Measurements from ENCODE around the gene FAU.
"Not testable (repeated sequence)": the region's sequence is repeated elsewhere in the genome, so short reads cannot be mapped to it uniquely, and the experiment has no call there.

FAU gene

GRCh38 chr11:65156256-65156655 is 34.3 kb upstream of the FAU start:
- no peak for TF ChIP-seq CTCF (IDR thresholded peaks at IDR 0.05; ENCODE audit: low read depth, low read length)
- no peak for DNase-seq
- H3K9me3 ChIP-seq: no peaks in the 10 kb centered on the region
- H3K27me3 ChIP-seq: no peaks in the 10 kb centered on the region
- H3K4me3 ChIP-seq (ENCODE audit: low read depth, low read length): no peak overlapping the region
- no peaks in the 10 kb centered on the region for H3K4me1 ChIP-seq
- no peaks in the 10 kb centered on the region for H3K36me3 ChIP-seq

GRCh38 chr11:65152122-65152521 is 30.2 kb upstream of the FAU start:
- H3K36me3 ChIP-seq: no peaks in the 10 kb centered on the region
- H3K4me3 ChIP-seq (ENCODE audit: low read depth, low read length): no peak overlapping the region
- TF ChIP-seq CTCF (IDR thresholded peaks at IDR 0.05; ENCODE audit: low read depth, low read length): no peak
- H3K4me1 ChIP-seq: no peaks in the 10 kb centered on the region
- no peaks in the 10 kb centered on the region for H3K9me3 ChIP-seq
- no peak for DNase-seq
- no peaks in the 10 kb centered on the region for H3K27me3 ChIP-seq

GRCh38 chr11:65151331-65151899 is 29.5 kb upstream of the FAU start:
- Histone ChIP-seq H3K4me3 (ENCODE audit: low read depth, low read length) (no peak overlapping the region), H3K9me3 (no peaks in the 10 kb centered on the region)
- DNase-seq: no peak

GRCh38 chr11:65150509-65151299 is 28.8 kb upstream of the FAU start:
- H3K27me3 ChIP-seq: no peaks in the 10 kb centered on the region
- no peak overlapping the region for H3K4me3 ChIP-seq (ENCODE audit: low read depth, low read length)
- TF ChIP-seq CTCF (IDR thresholded peaks at IDR 0.05; ENCODE audit: low read depth, low read length): no peak
- no peaks in the 10 kb centered on the region for H3K4me1 ChIP-seq
- no peaks in the 10 kb centered on the region for H3K9me3 ChIP-seq
- peak; percentile 81 for DNase-seq
- H3K36me3 ChIP-seq: no peaks in the 10 kb centered on the region

More at GRCh38 chr11:65151331-65151899, 29.5 kb upstream of the FAU start:
- no peak for TF ChIP-seq CTCF (IDR thresholded peaks at IDR 0.05; ENCODE audit: low read depth, low read length)
- Histone ChIP-seq H3K27me3 (no peaks in the 10 kb centered on the region), H3K4me1 (no peaks in the 10 kb centered on the region), H3K36me3 (no peaks in the 10 kb centered on the region)

GRCh38 chr11:65150131-65150508 is 28.2 kb upstream of the FAU start:
- not testable (repeated sequence) for H3K4me1 ChIP-seq; H3K36me3 ChIP-seq; DNase-seq; H3K4me3 ChIP-seq (ENCODE audit: low read depth, low read length); H3K27me3 ChIP-seq; H3K9me3 ChIP-seq

- no peak for TF ChIP-seq CTCF (IDR thresholded peaks at IDR 0.05; ENCODE audit: low read depth, low read length)
- Histone ChIP-seq H3K36me3 (no peaks in the 10 kb centered on the region), H3K4me3 (ENCODE audit: low read depth, low read length) (no peak overlapping the region), H3K27me3 (no peaks in the 10 kb centered on the region), H3K9me3 (no peaks in the 10 kb centered on the region), H3K4me1 (no peaks in the 10 kb centered on the region)
- DNase-seq: no peak
Observed at GRCh38 chr11:65148657-65149056, 26.7 kb upstream of the FAU start.
